H9 (cell line): ENCODE data around the gene ENPEP. TPM values are rescaled to one million over a fixed set of nuclear protein-coding genes. Genes with fewer than 3 reads are reported as not detected.

ENCODE experiments used
- DNase-seq: peaks from one replicate; pipeline ENCODE4 v3.0.0-alpha.2; 2017
- H2AFZ ChIP-seq: one replicate; pipeline ENCODE4 v1.6.1; 2013; ENCODE audit warnings: mild to moderate bottlenecking, low read length, control low read depth, moderate library complexity
- H2AK5ac ChIP-seq: 2 replicates; pipeline ENCODE4 v1.6.1; 2013; ENCODE audit warnings: low read length, control low read depth, mixed read lengths; ENCODE audit not compliant: insufficient read length
- H2BK120ac ChIP-seq: one replicate; pipeline ENCODE4 v1.6.1; 2013; ENCODE audit warnings: low read depth, mild to moderate bottlenecking, low read length, control low read depth, inconsistent platforms; ENCODE audit not compliant: poor library complexity, severe bottlenecking
- H2BK12ac ChIP-seq: 2 replicates; pipeline ENCODE4 v1.6.1; 2013; ENCODE audit warnings: low read length, control low read depth, mixed read lengths, low read depth; ENCODE audit not compliant: insufficient read length
- H2BK15ac ChIP-seq: 2 replicates; pipeline ENCODE4 v1.6.1; 2013; ENCODE audit warnings: low read depth, low read length, control low read depth
- H2BK20ac ChIP-seq: one replicate; pipeline ENCODE4 v1.6.1; 2013; ENCODE audit warnings: low read depth, mild to moderate bottlenecking, low read length, control low read depth, inconsistent platforms; ENCODE audit not compliant: poor library complexity, severe bottlenecking
- H2BK5ac ChIP-seq: 2 replicates; pipeline ENCODE4 v1.6.1; 2013; ENCODE audit warnings: low read length, control low read depth, mixed read lengths; ENCODE audit not compliant: insufficient read length
- H3K14ac ChIP-seq: 2 replicates; pipeline ENCODE4 v1.6.1; 2013; ENCODE audit warnings: low read length, control low read depth; ENCODE audit not compliant: insufficient read depth
- H3K18ac ChIP-seq: 2 replicates; pipeline ENCODE4 v1.6.1; 2013; ENCODE audit warnings: low read depth, mild to moderate bottlenecking, mixed read lengths, low read length, control low read depth; ENCODE audit not compliant: insufficient read length
- H3K23ac ChIP-seq: 2 replicates; pipeline ENCODE4 v1.6.1; 2013; ENCODE audit warnings: low read length, control low read depth, mixed read lengths, low read depth; ENCODE audit not compliant: insufficient read length
- H3K23me2 ChIP-seq: 2 replicates; pipeline ENCODE4 v1.6.1; 2013; ENCODE audit warnings: low read depth, mild to moderate bottlenecking, mixed read lengths, low read length, control low read depth; ENCODE audit not compliant: insufficient read length, poor library complexity, severe bottlenecking
- H3K27ac ChIP-seq: 2 replicates; pipeline ENCODE4 v1.5.1; 2013; ENCODE audit warnings: low read length, control low read depth, mixed read lengths, low read depth; ENCODE audit not compliant: insufficient read length
- H3K27me3 ChIP-seq: 2 replicates; pipeline ENCODE4 v1.6.1; 2013; ENCODE audit warnings: low read length, control low read depth, inconsistent platforms; ENCODE audit not compliant: insufficient read depth
- H3K4ac ChIP-seq: 2 replicates; pipeline ENCODE4 v1.6.1; 2013; ENCODE audit warnings: low read depth, mild to moderate bottlenecking, control low read depth, inconsistent platforms, low read length, moderate library complexity
- H3K4me1 ChIP-seq: 2 replicates; pipeline ENCODE4 v1.6.1; 2013; ENCODE audit warnings: low read length, control low read depth, inconsistent platforms; ENCODE audit not compliant: insufficient read depth
- H3K4me2 ChIP-seq: 2 replicates; pipeline ENCODE4 v1.6.1; 2013; ENCODE audit warnings: low read length, control low read depth, mixed read lengths; ENCODE audit not compliant: insufficient read length, insufficient read depth
- H3K56ac ChIP-seq: 2 replicates; pipeline ENCODE4 v1.6.1; 2013; ENCODE audit warnings: low read depth, mild to moderate bottlenecking, mixed read lengths, low read length, control low read depth; ENCODE audit not compliant: insufficient read length
- H3K79me1 ChIP-seq: 2 replicates; pipeline ENCODE4 v1.6.1; 2013; ENCODE audit warnings: low read depth, mild to moderate bottlenecking, moderate library complexity, low read length, control low read depth, inconsistent platforms; ENCODE audit not compliant: insufficient read depth, poor library complexity, severe bottlenecking
- H3K79me2 ChIP-seq: 2 replicates; pipeline ENCODE4 v1.6.1; 2013; ENCODE audit warnings: low read length, control low read depth, inconsistent platforms; ENCODE audit not compliant: insufficient read depth
- H3K9ac ChIP-seq: 2 replicates; pipeline ENCODE4 v1.6.1; 2013; ENCODE audit warnings: low read length, control low read depth, mixed read lengths; ENCODE audit not compliant: insufficient read length; ENCODE audit errors: extremely low read depth
- H3K9me3 ChIP-seq: one replicate; pipeline ENCODE4 v1.6.1; 2013; ENCODE audit warnings: low read depth, low read length, inconsistent platforms; ENCODE audit not compliant: control insufficient read depth
- H3T11ph ChIP-seq: one replicate; pipeline ENCODE4 v1.6.1; 2013; ENCODE audit warnings: mild to moderate bottlenecking, low read length, control low read depth, inconsistent platforms
- H4K20me1 ChIP-seq: one replicate; pipeline ENCODE4 v1.6.1; 2013; ENCODE audit not compliant: control insufficient read depth, insufficient read length, insufficient read depth
- H4K5ac ChIP-seq: 2 replicates; pipeline ENCODE4 v1.6.1; 2013; ENCODE audit warnings: low read depth, mild to moderate bottlenecking, mixed read lengths, low read length, control low read depth; ENCODE audit not compliant: insufficient read length
- H4K8ac ChIP-seq: replicated peaks from 2 replicates; pipeline ENCODE4 v1.6.1; 2013; ENCODE audit warnings: low read length, control low read depth, mixed read lengths, low read depth; ENCODE audit not compliant: insufficient read length
- H4K91ac ChIP-seq: 2 replicates; pipeline ENCODE4 v1.6.1; 2013; ENCODE audit warnings: low read depth, mild to moderate bottlenecking, moderate library complexity, mixed read lengths, low read length, control low read depth; ENCODE audit not compliant: insufficient read length
- H3K27ac Mint-ChIP-seq, 3 experiments: 2 replicates in 2 of 3; 3 replicates in 1 of 3; pipeline ENCODE4 v1.8.0; 2020 to 2021; ENCODE audit warnings: mixed read lengths in 3 of 3, mild to moderate bottlenecking in 1 of 3, moderate library complexity in 1 of 3
- H3K27me3 Mint-ChIP-seq: 2 replicates; pipeline ENCODE4 v1.8.0; 2021; ENCODE audit warnings: low read depth, mild to moderate bottlenecking, moderate library complexity, mixed read lengths
- H3K36me3 Mint-ChIP-seq, 3 experiments: 2 replicates in 2 of 3; 3 replicates in 1 of 3; pipeline ENCODE4 v1.8.0; 2020 to 2021; ENCODE audit warnings: low read depth in 3 of 3, mixed read lengths in 3 of 3; ENCODE audit not compliant: insufficient read depth in 1 of 3
- H3K4me1 Mint-ChIP-seq, 2 experiments: 2 replicates each; pipeline ENCODE4 v1.8.0; 2020; ENCODE audit warnings: mixed read lengths in 2 of 2
- H3K4me3 Mint-ChIP-seq, 2 experiments: 2 replicates in 1 of 2; 3 replicates in 1 of 2; pipeline ENCODE4 v1.8.0; 2020 to 2021; ENCODE audit warnings: mild to moderate bottlenecking in 2 of 2, mixed read lengths in 2 of 2, moderate library complexity in 1 of 2
- H3K9me3 Mint-ChIP-seq, 2 experiments: 2 replicates in 1 of 2; 3 replicates in 1 of 2; pipeline ENCODE4 v1.8.0; 2020; ENCODE audit warnings: mild to moderate bottlenecking in 2 of 2, mixed read lengths in 2 of 2, moderate library complexity in 1 of 2
- WGBS: extraction: QIAGEN DNeasy Blood & Tissue Kit; methylation state at CpG from one replicate; pipeline ENCODE4 v1.1.7; 2013; ENCODE audit warnings: missing lambda C conversion rate, low lambda C conversion rate, mixed read lengths; ENCODE audit not compliant: insufficient read length; ENCODE audit errors: extremely low coverage; 5-methylcytosine and 5-hydroxymethylcytosine counted together
- total RNA-seq: library from RNA; stranded (reverse); gene quantifications from 2 replicates; pipeline ENCODE4 v1.2.1, GENCODE V29; 2021
- TF ChIP-seq, protein P1 (sequence below): fragments of 200-600 bp; sonication (generic); conservative IDR thresholded peaks from 3 replicates; pipeline ENCODE4 v1.8.0; 2021; ENCODE audit warnings: antibody characterized with exemption, mild to moderate bottlenecking

ENPEP gene
- total RNA-seq, 1 experiment from 2014 or later, result 0.44 TPM

DNA sequence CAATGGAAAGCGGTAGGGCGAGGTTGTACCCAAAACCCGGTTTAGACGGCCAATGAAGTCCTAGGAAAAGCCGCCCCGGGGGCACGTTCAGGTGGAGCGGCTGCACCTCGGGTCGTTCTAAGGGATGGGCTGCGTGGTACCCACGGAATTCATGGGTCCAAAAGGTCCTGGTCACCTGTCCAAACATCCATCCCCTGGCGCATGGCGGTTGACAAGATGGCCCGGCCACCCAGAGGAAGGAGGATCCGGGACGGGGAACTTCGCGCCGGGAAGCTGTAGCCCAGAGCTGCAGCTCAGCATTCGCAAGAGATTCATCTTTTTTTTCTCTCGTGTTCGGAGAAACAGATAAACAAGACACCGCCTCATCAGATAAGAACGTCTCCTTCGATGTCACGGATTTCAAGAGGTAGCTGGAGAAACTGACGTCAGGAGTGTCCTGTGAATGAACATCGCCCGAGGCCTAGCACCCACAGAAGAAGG lies 136.1 kb downstream of the ENPEP start:
- Histone ChIP-seq H3K14ac (no peak overlapping the region), H4K20me1 (no peaks in the 10 kb centered on the region), H4K91ac (no peak overlapping the region), H4K5ac (no peak overlapping the region), H3K79me1 (no peaks in the 10 kb centered on the region), H3K9me3 (no peaks in the 10 kb centered on the region), H3K27me3 (peaks cover 67% of the 10 kb centered on the region), H3K4me1 (0 out of 2 replicates have a peak, but pooled peaks cover 2% of the 10 kb centered on the region), H3K56ac (no peak overlapping the region), H3K23me2 (peaks cover 16% of the 10 kb centered on the region), H3K4ac (no peak overlapping the region), H3K18ac (no peak overlapping the region), H4K8ac (no peak overlapping the region), H3K9ac (no peak overlapping the region), H2AK5ac (no peak overlapping the region), H2BK5ac (no peak overlapping the region), H3K27ac (no peak overlapping the region), H2BK20ac (no peak overlapping the region), H3K4me2 (peak overlapping the region; percentile 12), H2AFZ (no peak overlapping the region), H3T11ph (no peak overlapping the region), H3K23ac (no peak overlapping the region), H3K79me2 (no peaks in the 10 kb centered on the region), H2BK120ac (no peak overlapping the region), H2BK12ac (no peak overlapping the region), H2BK15ac (no peak overlapping the region)
- WGBS, result no CpG with 5 or more reads among the region's 30 CpGs
- H3K27me3 Mint-ChIP-seq, result peaks cover 55% of the 10 kb centered on the region
- peaks cover 51 to 55% of the 10 kb centered on the region in 2 experiments for H3K4me1 Mint-ChIP-seq
- TF ChIP-seq, protein P1, sequence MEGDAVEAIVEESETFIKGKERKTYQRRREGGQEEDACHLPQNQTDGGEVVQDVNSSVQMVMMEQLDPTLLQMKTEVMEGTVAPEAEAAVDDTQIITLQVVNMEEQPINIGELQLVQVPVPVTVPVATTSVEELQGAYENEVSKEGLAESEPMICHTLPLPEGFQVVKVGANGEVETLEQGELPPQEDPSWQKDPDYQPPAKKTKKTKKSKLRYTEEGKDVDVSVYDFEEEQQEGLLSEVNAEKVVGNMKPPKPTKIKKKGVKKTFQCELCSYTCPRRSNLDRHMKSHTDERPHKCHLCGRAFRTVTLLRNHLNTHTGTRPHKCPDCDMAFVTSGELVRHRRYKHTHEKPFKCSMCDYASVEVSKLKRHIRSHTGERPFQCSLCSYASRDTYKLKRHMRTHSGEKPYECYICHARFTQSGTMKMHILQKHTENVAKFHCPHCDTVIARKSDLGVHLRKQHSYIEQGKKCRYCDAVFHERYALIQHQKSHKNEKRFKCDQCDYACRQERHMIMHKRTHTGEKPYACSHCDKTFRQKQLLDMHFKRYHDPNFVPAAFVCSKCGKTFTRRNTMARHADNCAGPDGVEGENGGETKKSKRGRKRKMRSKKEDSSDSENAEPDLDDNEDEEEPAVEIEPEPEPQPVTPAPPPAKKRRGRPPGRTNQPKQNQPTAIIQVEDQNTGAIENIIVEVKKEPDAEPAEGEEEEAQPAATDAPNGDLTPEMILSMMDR, result no peak
- peak overlapping the region in 1 of 2 experiments; percentile 51; a peak in 1 of 5 replicates for H3K4me3 Mint-ChIP-seq
- H3K36me3 Mint-ChIP-seq, result no peaks in the 10 kb centered on the region; a peak in 1 of 7 replicates
- DNase-seq, result no peak
- no peak overlapping the region for H3K27ac Mint-ChIP-seq
- H3K9me3 Mint-ChIP-seq, result peaks cover 0 to 6% of the 10 kb centered on the region in 2 experiments; a peak in 1 of 5 replicates
